KMS-11 (cell line): Measurements from ENCODE around the gene RIN3.
A peak's percentile ranks its signal among the peaks of the same experiment; 100 is the strongest.

Experiments
- H2AFZ ChIP-seq: fragments of 200-600 bp; sonication (generic); 2 replicates; pipeline ENCODE4 v1.6.1; 2016; ENCODE audit warnings: antibody characterized with exemption, mixed run types, low read depth
- H3K27ac ChIP-seq: fragments of 200-600 bp; sonication (generic); 2 replicates; pipeline ENCODE4 v1.6.1; 2016; ENCODE audit warnings: mild to moderate bottlenecking, mixed run types
- H3K27me3 ChIP-seq: fragments of 200-600 bp; sonication (generic); 2 replicates; pipeline ENCODE4 v1.6.1; 2017; ENCODE audit warnings: mild to moderate bottlenecking, low read depth, mixed run types, moderate library complexity; ENCODE audit not compliant: insufficient read depth
- H3K36me3 ChIP-seq: fragments of 200-600 bp; sonication (generic); 2 replicates; pipeline ENCODE4 v1.6.1; 2017; ENCODE audit warnings: mild to moderate bottlenecking, mixed run types; ENCODE audit not compliant: insufficient read depth
- H3K4me1 ChIP-seq: fragments of 200-600 bp; sonication (generic); 2 replicates; pipeline ENCODE4 v1.6.1; 2016; ENCODE audit warnings: mild to moderate bottlenecking, low read depth, mixed run types; ENCODE audit not compliant: poor library complexity, severe bottlenecking
- H3K4me2 ChIP-seq: fragments of 200-600 bp; sonication (generic); 2 replicates; pipeline ENCODE4 v1.7.0; 2016; ENCODE audit warnings: mild to moderate bottlenecking, mixed run types
- H3K4me3 ChIP-seq: fragments of 200-600 bp; sonication (generic); IDR thresholded peaks from 2 replicates; pipeline ENCODE4 v1.6.1; 2017; ENCODE audit warnings: low read depth, low read length, mixed read lengths; ENCODE audit not compliant: insufficient read depth
- H3K79me2 ChIP-seq: fragments of 200-600 bp; sonication (generic); 2 replicates; pipeline ENCODE4 v1.6.1; 2016; ENCODE audit warnings: low read depth, mixed run types; ENCODE audit not compliant: insufficient read depth
- H3K9ac ChIP-seq: fragments of 200-600 bp; sonication (generic); 2 replicates; pipeline ENCODE4 v1.6.1; 2016; ENCODE audit warnings: mild to moderate bottlenecking, mixed run types
- H4K20me1 ChIP-seq: fragments of 200-600 bp; sonication (generic); 2 replicates; pipeline ENCODE4 v1.6.1; 2016; ENCODE audit warnings: mild to moderate bottlenecking, mixed run types; ENCODE audit not compliant: insufficient read depth
- TF ChIP-seq, protein P1 (sequence below): fragments of 200-600 bp; sonication (generic); conservative IDR thresholded peaks from 2 replicates; pipeline ENCODE4 v1.6.1; 2017; ENCODE audit warnings: low read depth, mild to moderate bottlenecking, antibody characterized with exemption, low read length, moderate library complexity, mixed read lengths

RIN3 gene

DNA sequence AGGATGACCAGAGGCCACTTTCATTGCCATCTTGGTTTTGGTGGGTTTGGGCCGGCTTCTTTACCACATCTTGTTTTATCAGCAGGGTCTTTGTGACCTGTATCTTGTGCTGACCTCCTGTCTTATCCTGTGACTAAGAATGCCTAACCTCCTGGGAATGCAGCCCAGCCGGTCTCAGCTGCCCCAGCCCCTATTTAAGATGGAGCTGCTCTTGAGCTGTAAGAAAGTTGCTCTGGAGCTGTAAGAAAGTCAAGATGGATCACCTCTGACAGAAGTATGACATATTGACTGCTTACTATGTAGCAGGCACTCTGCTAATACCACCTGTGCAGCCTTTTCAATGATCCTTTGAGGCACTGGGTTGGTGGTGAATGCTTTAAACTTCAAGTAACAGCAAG, 52.1 kb downstream of the RIN3 start:
- no peaks in the 10 kb centered on the region for H3K27me3 ChIP-seq
- H3K9ac ChIP-seq: no peak overlapping the region
- H3K4me2 ChIP-seq: no peak overlapping the region
- no peaks in the 10 kb centered on the region for H4K20me1 ChIP-seq
- no peak overlapping the region for H3K4me3 ChIP-seq
- TF ChIP-seq, protein P1, sequence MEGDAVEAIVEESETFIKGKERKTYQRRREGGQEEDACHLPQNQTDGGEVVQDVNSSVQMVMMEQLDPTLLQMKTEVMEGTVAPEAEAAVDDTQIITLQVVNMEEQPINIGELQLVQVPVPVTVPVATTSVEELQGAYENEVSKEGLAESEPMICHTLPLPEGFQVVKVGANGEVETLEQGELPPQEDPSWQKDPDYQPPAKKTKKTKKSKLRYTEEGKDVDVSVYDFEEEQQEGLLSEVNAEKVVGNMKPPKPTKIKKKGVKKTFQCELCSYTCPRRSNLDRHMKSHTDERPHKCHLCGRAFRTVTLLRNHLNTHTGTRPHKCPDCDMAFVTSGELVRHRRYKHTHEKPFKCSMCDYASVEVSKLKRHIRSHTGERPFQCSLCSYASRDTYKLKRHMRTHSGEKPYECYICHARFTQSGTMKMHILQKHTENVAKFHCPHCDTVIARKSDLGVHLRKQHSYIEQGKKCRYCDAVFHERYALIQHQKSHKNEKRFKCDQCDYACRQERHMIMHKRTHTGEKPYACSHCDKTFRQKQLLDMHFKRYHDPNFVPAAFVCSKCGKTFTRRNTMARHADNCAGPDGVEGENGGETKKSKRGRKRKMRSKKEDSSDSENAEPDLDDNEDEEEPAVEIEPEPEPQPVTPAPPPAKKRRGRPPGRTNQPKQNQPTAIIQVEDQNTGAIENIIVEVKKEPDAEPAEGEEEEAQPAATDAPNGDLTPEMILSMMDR: no peak
- no peak overlapping the region for H3K27ac ChIP-seq
- no peaks in the 10 kb centered on the region for H3K36me3 ChIP-seq
- H3K79me2 ChIP-seq: no peaks in the 10 kb centered on the region
- peaks cover 85% of the 10 kb centered on the region for H3K4me1 ChIP-seq
- no peak overlapping the region for H2AFZ ChIP-seq

DNA sequence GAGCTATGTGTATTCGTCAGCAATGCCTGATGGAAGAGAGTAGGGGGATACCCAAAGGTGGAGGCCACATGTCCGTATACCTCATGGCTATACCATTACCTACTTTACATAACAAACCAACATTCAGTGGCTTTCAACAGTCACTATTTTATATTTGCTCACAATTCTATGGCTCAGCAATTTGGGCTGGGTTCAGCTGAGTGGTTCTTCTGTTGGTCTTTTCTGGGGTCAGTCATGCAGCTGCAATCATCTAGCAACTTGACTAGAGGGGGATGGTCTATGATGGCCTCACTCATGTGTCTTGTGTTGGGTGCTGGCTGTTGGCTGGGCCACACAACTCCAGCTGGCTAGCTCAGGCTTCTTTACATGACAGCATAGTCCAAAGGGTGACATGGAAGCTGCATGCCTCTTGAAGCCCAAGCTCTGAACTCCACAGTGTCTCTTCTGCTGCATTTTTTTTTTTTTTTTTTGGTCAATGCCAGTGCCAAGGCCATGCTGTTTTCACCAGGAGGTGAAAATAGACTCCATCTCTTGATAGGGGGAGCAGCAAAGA, 53.7 kb downstream of the RIN3 start:
- Histone ChIP-seq H3K27me3 (no peaks in the 10 kb centered on the region), H3K27ac (peak overlapping the region; percentile 97), H3K36me3 (no peaks in the 10 kb centered on the region), H3K9ac (no peak overlapping the region), H3K4me2 (peak overlapping the region; percentile 41; the same call in 1 of the 2 replicates), H3K4me3 (no peak overlapping the region), H2AFZ (no peak overlapping the region), H3K79me2 (no peaks in the 10 kb centered on the region), H3K4me1 (peaks cover 94% of the 10 kb centered on the region), H4K20me1 (no peaks in the 10 kb centered on the region)
- TF ChIP-seq, protein P1: no peak

DNA sequence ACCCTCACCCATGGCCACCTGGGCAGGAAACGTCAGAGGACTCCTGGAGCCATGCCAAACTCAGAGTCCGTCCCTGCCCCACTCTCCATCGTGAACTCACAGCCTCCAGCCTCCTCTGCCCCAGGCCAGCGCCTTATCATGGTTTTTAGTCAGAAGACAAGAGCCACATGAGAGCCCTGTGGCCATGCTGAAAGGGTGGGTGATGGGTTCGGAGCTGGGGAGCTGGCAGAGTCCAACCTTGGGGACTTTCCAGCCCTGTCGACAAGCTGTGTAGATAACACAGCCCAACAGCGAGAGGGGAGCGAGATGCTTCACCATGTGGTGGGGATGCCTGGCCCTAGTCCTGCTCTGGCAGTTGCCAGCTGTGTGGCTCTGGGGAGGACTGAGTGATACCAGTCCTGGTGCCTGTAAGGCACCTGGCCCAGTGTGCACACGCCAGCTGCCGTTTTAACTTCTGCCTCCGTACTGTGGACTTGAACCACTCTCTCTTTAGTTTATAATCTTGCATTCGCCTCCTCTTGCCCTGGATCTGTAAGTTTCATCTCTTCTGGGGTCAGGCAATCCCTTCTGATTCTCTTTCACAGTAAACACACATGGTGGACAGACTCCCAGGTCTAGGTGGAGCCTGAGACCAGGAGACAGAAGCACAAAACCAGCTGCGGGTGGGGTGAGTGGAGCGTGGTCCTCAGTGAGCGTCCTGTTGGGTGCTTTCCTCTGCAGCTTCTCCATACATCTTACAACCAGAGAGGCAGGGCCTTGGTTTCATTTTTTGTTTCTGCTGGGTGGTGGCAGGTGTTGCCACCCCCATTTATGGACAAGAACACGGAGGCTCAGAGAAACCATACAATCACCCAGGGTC, 55.3 kb downstream of the RIN3 start:
- H4K20me1 ChIP-seq: no peaks in the 10 kb centered on the region
- TF ChIP-seq, protein P1: no peak
- peak overlapping the region; percentile 97 for H3K27ac ChIP-seq
- peaks cover 93% of the 10 kb centered on the region for H3K4me1 ChIP-seq
- no peaks in the 10 kb centered on the region for H3K79me2 ChIP-seq
- H3K4me2 ChIP-seq: peak overlapping the region; percentile 61
- peak overlapping the region; percentile 65 for H3K9ac ChIP-seq
- H3K27me3 ChIP-seq: no peaks in the 10 kb centered on the region
- H2AFZ ChIP-seq: no peak overlapping the region; the same call in 1 of the 2 replicates
- no peak overlapping the region for H3K4me3 ChIP-seq
- no peaks in the 10 kb centered on the region for H3K36me3 ChIP-seq

DNA sequence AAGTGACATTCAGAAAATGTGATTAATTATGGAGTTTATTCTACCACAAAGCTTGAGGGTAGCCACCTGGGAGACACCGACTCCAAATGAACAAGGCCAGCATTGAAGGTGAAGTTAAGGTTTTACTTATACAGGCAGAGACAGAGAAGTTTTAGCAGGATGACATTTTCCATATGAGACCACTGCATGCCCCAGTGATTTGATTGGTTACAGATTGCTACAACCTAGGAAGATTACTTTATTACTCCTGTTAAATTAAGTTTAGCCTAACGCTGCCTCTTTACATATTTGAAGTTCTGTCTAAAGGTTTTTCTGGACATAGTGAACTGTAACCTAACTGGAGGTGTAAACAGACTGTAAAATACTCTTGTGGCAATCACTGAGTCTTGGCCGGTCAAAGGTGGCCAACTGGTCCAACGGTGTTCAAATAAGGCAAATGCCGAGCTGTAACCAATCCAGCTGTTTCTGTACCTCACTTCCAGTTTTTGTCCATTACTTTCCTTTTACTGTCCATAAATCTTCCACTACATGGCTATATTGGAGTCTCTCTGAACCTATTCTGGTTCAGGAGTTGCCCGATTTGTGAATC, 57.2 kb downstream of the RIN3 start:
- Histone ChIP-seq H4K20me1 (no peaks in the 10 kb centered on the region), H3K79me2 (no peaks in the 10 kb centered on the region), H3K27me3 (no peaks in the 10 kb centered on the region), H3K4me1 (peaks cover 81% of the 10 kb centered on the region), H3K4me2 (peak overlapping the region; percentile 61; the same call in 1 of the 2 replicates), H3K36me3 (no peaks in the 10 kb centered on the region), H3K27ac (peak overlapping the region; percentile 97), H2AFZ (no peak overlapping the region), H3K9ac (no peak overlapping the region; the same call in 1 of the 2 replicates), H3K4me3 (no peak overlapping the region)
- TF ChIP-seq, protein P1: no peak
